Prostate gland (tissue), 2 donors: Measurements from ENCODE around the gene RXRG. TPM values are rescaled to one million over a fixed set of nuclear protein-coding genes. Genes with fewer than 3 reads are reported as not detected.

Experiments
- DNase-seq: peaks from one replicate; pipeline ENCODE4 v3.0.0-alpha.2; 2019; ENCODE audit warnings: low spot score
- H3K27ac ChIP-seq, 2 donors: fragments of 200-600 bp; sonication (generic); 2 replicates each; pipeline ENCODE4 v1.5.1; 2017 to 2019
- H3K27me3 ChIP-seq: fragments of 200-600 bp; sonication (generic); replicated peaks from 2 replicates; pipeline ENCODE4 v1.5.1; 2019; ENCODE audit not compliant: insufficient read depth
- H3K36me3 ChIP-seq, 2 donors: fragments of 200-600 bp; sonication (generic); 1 replicate in 1 of 2; 2 replicates in 1 of 2; pipeline versions ENCODE4 v1.5.1 to v1.8.1; 2017 to 2019
- H3K4me1 ChIP-seq: fragments of 200-600 bp; sonication (generic); replicated peaks from 2 replicates; pipeline ENCODE4 v1.5.1; 2019
- H3K4me3 ChIP-seq, 2 donors: fragments of 200-600 bp; sonication (generic); 2 replicates each; pipeline ENCODE4 v1.5.1; 2017 to 2019
- H3K9me3 ChIP-seq: fragments of 200-600 bp; sonication (generic); 2 replicates; pipeline ENCODE4 v1.5.1; 2017
- CTCF ChIP-seq, 4 experiments: fragments of 200-600 bp in 2 of 4; fragments of 450-650 bp in 2 of 4; sonication (generic) in 2 of 4; IDR thresholded peaks; 1 replicate in 3 of 4; 2 replicates in 1 of 4; pipeline ENCODE4 v1.5.1; 2016 to 2019; ENCODE audit warnings: antibody characterized with exemption in 4 of 4, mild to moderate bottlenecking in 2 of 4, moderate library complexity in 2 of 4
- POLR2A ChIP-seq: fragments of 450-650 bp; IDR thresholded peaks from one replicate; pipeline ENCODE4 v1.6.1; 2016; ENCODE audit warnings: antibody characterized with exemption, mild to moderate bottlenecking
- POLR2AphosphoS5 ChIP-seq: sonication (generic); formaldehyde crosslinking; IDR thresholded peaks from one replicate; pipeline ENCODE4 v1.6.1; 2017; ENCODE audit warnings: antibody characterized with exemption
- WGBS: methylation state at CpG from one replicate; pipeline ENCODE4 v1.1.5; 2018; 5-methylcytosine and 5-hydroxymethylcytosine counted together
- intact Hi-C: fragments of 100-400 bp; cut with DNase I; formaldehyde crosslinking; loops from one replicate; pipeline ENCODE4 v1.14.2; 2022
- total RNA-seq, 2 donors: library from RNA; depleted of rRNA; stranded (reverse); fragments of >200 nt; gene quantifications; one replicate each; pipeline ENCODE4 v1.1.0, GENCODE V29; 2016

Gene RXRG
- total RNA-seq, 2 donors from 2014 or later = 0.14 to 1.4 TPM

DNA sequence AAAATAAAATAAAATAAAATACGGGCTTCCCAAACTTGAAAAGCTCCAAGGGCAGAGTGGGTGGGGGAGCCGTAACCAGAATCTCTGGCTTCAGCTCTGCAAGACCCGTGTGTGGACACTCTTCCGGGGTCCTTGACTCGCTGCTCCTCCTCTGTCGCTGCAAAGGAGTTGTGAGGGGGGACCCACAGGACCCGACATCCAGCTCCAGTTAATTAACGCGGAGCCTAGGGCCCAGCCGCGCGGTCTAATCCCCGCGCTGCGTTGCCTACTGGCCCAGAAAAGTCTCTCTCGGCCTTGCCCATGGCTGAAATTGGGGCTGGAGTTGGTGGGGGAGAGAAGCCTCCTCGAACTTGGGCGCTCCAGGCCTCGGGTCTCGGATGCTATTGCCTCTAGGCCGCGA is 90.2 kb downstream of the RXRG start:
- H3K27me3 ChIP-seq = peaks cover 47% of the 10 kb centered on the region
- no peaks in the 10 kb centered on the region for H3K36me3 ChIP-seq
- 11% methylated on average over 22 of the region's 22 CpGs for WGBS
- intact Hi-C loops = no loop called here
- TF ChIP-seq POLR2AphosphoS5 (no peak), POLR2A (no peak), CTCF (IDR thresholded peaks at IDR 0.05) (no peak)
- no peaks in the 10 kb centered on the region for H3K4me1 ChIP-seq
- no peaks in the 10 kb centered on the region for H3K9me3 ChIP-seq
- DNase-seq = no peak
- no peak overlapping the region for H3K27ac ChIP-seq
- no peak overlapping the region for H3K4me3 ChIP-seq

DNA sequence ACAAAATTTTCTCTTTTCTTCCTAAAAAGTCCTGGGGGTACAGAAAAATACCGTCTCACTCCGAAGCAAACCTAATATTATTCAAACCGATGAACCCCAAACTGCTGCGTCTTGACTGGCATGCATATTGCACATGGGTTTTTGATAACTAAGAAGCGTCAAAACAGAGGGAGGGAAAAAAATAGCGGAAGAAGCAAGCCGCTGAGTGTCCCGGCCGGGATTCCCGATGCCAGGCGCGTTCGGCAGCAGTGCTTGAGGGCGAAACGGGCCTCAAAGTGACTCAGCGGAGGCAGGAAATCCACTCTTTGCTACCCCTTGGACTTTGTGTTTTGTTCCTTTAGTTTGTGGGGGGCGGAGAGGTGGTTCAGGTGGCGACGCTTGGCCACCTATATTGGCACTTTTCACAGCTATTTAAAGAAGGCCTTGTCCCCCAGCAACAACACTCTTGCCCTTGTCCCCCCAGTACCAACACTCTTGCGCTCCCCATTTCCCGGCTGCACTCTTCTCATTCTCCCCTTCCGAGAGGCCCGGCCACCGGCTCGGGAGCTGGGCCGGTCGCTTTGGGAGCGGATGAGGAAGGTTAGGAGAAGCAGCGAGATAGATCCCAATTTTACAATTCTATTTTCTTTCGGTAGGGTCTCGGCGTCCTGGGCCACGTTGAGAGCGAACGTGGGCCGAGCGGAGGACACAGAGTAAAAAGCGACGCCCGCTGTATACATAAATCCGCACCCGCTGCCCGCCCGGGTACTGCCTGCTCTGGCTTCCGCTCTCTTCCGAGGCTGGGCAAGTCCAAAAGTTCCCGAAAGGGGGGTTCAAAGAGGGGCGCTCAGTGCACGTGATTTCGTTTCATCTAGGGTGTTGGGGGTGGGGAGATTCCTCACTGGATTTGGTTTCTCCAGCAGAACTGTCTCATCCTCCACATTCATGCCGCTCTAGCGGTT is 90.9 kb downstream of the RXRG start:
- intact Hi-C loops = no loop called here
- Histone ChIP-seq H3K27ac (no peak overlapping the region), H3K9me3 (no peaks in the 10 kb centered on the region), H3K36me3 (no peaks in the 10 kb centered on the region), H3K4me3 (no peak overlapping the region), H3K4me1 (no peaks in the 10 kb centered on the region), H3K27me3 (peaks cover 51% of the 10 kb centered on the region)
- WGBS = 9% methylated on average over 52 of the region's 52 CpGs
- DNase-seq = no peak
- no peak for TF ChIP-seq POLR2AphosphoS5
- TF ChIP-seq CTCF (IDR thresholded peaks at IDR 0.05) = no peak
- no peak for TF ChIP-seq POLR2A

DNA sequence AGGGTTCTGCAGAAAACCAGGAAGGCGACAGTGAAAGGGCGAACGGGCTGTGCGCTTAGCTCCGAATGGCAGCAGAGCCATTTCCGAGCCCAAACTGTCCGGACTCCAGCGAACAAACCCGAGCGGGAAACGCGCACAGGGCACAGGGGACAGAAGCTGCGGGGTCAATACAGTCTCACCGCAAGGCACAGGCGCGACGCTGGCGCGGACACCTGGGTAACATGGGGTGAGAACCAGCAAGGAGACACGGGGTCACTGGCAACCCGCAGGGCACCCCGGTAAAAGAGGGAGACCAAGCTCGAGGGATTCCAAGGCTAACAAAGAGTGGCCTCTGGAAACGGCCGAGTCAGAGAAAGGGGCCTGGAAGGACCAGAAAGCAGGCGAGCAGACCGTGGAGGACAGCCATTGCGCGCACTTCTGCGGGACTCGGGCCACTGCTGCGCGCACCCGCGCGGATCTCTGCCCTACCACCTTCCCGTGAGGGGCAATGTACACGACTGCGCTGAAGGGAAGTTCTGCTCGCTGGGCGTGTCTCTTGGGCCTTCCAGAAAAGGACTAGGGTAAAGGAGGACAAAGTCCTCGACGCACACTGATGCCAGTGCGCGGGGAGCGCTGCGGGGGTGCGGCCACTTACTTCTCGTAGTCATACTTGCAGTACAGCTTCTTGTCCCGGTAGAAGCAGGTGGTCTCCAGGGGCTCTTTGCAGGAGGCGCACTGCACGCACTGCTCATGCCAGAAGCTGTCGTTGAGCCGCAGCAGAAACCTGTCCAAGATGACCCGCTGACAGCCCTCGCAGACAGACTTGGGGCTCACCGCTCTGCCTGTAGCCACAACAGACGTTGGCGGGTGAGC is 92.3 kb downstream of the RXRG start:
- H3K27ac ChIP-seq = no peak overlapping the region
- no peak for DNase-seq
- H3K4me3 ChIP-seq = no peak overlapping the region
- intact Hi-C loops = no loop called here
- H3K27me3 ChIP-seq = peaks cover 51% of the 10 kb centered on the region
- 8% methylated on average over 59 of the region's 59 CpGs for WGBS
- H3K36me3 ChIP-seq = no peaks in the 10 kb centered on the region
- TF ChIP-seq POLR2AphosphoS5 (no peak), POLR2A (no peak), CTCF (IDR thresholded peaks at IDR 0.05) (no peak)
- no peaks in the 10 kb centered on the region for H3K4me1 ChIP-seq
- H3K9me3 ChIP-seq = no peaks in the 10 kb centered on the region

- DNase-seq = no peak
- no peak overlapping the region for H3K4me3 ChIP-seq
- peaks cover 51% of the 10 kb centered on the region for H3K27me3 ChIP-seq
- H3K27ac ChIP-seq = no peak overlapping the region
- H3K4me1 ChIP-seq = no peaks in the 10 kb centered on the region
- TF ChIP-seq POLR2AphosphoS5 (no peak), CTCF (IDR thresholded peaks at IDR 0.05) (no peak), POLR2A (no peak)
- no peaks in the 10 kb centered on the region for H3K36me3 ChIP-seq
- intact Hi-C loops = no loop called here
- 13% methylated on average over 20 of the region's 20 CpGs for WGBS
- H3K9me3 ChIP-seq = no peaks in the 10 kb centered on the region
Measured at GRCh38 chr1:165351863-165352441, 93.0 kb downstream of the RXRG start.

Other genes with a start within 250 kb of the RXRG start
- under 1 TPM in 1 of 2 donors, not detected in 1; 0.28 TPM for gene LMX1A, start 88.4 kb downstream of the RXRG start, total RNA-seq
- gene LRRC52, start 98.9 kb upstream of the RXRG start, total RNA-seq = not detected
- 100 to 1,000 TPM; 209 to 270 TPM for gene MGST3, start 186.1 kb upstream of the RXRG start, total RNA-seq